Measurements from ENCODE around the gene TCF12. TPM values are rescaled to one million over a fixed set of nuclear protein-coding genes. Genes with fewer than 3 reads are reported as not detected.

The TCF12 gene
- total RNA-seq, 1 experiment from 2014 or later, result 76.7 TPM

DNA sequence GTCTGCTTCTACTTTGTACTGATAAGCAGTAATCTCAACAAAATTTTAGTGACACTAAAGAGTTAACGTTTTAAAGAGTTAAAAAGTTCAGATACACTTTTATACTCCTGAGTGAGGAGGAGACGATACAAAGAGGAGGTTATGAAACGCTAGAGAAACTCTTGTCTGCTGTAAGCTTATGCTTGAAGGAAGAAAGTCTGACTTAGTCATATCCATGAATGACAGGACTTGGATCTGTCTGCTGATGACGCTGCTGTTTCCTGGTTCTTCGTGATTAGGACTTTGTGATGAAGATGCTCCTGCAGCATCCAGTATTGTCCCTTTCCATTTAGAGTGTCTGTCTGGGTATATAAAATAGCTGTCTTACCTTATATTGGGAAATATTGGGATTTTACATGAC is 15.8 kb downstream of the TCF12 start:
- Histone ChIP-seq H3K14ac (ENCODE audit: insufficient read depth, low read length) (no peak overlapping the region), H3K27me3 (ENCODE audit: insufficient read depth, low read length) (no peaks in the 10 kb centered on the region), H3K56ac (ENCODE audit: insufficient read length, low read depth, low read length) (no peak overlapping the region), H2AFZ (ENCODE audit: low read length) (no peak overlapping the region), H2BK20ac (ENCODE audit: low read depth, low read length, poor library complexity, severe bottlenecking) (no peak overlapping the region), H3K9ac (ENCODE audit: extremely low read depth, insufficient read length, low read length) (no peak overlapping the region), H3K9me3 (ENCODE audit: control insufficient read depth, low read depth, low read length) (no peaks in the 10 kb centered on the region), H3K18ac (ENCODE audit: insufficient read length, low read depth, low read length) (no peak overlapping the region), H3K79me1 (ENCODE audit: insufficient read depth, low read depth, low read length, poor library complexity, severe bottlenecking) (peaks cover 6% of the 10 kb centered on the region), H2BK120ac (ENCODE audit: low read depth, low read length, poor library complexity, severe bottlenecking) (no peak overlapping the region), H2BK5ac (ENCODE audit: insufficient read length, low read length) (no peak overlapping the region), H3K4ac (ENCODE audit: low read depth, low read length) (no peak overlapping the region), H3K23me2 (ENCODE audit: insufficient read length, low read depth, low read length, poor library complexity, severe bottlenecking) (no peaks in the 10 kb centered on the region), H4K91ac (ENCODE audit: insufficient read length, low read depth, low read length) (no peak overlapping the region), H4K20me1 (ENCODE audit: control insufficient read depth, insufficient read depth, insufficient read length) (no peaks in the 10 kb centered on the region), H3T11ph (ENCODE audit: low read length) (no peak overlapping the region), H3K23ac (ENCODE audit: insufficient read length, low read depth, low read length) (no peak overlapping the region), H2BK12ac (ENCODE audit: insufficient read length, low read depth, low read length) (no peak overlapping the region), H4K5ac (ENCODE audit: insufficient read length, low read depth, low read length) (no peak overlapping the region), H2AK5ac (ENCODE audit: insufficient read length, low read length) (no peak overlapping the region), H4K8ac (replicated peaks; ENCODE audit: insufficient read length, low read depth, low read length) (no peak overlapping the region), H3K79me2 (ENCODE audit: insufficient read depth, low read length) (peaks cover 31% of the 10 kb centered on the region; the same call in 1 of the 2 replicates), H3K4me1 (ENCODE audit: insufficient read depth, low read length) (0 out of 2 replicates have a peak, but pooled peaks cover 4% of the 10 kb centered on the region), H3K27ac (ENCODE audit: insufficient read length, low read depth, low read length) (no peak overlapping the region), H2BK15ac (ENCODE audit: low read depth, low read length) (no peak overlapping the region), H3K4me2 (ENCODE audit: insufficient read depth, insufficient read length, low read length) (no peak overlapping the region)
- Mint-ChIP-seq H3K27me3 (ENCODE audit: low read depth) (no peaks in the 10 kb centered on the region), H3K9me3 (peaks cover 0 to 2% of the 10 kb centered on the region in 2 experiments; a peak in 2 of 5 replicates), H3K4me3 (no peak overlapping the region), H3K36me3 (ENCODE audit: insufficient read depth in 1 of 3, low read depth in 3 of 3) (peaks cover 22 to 30% (median 25%) of the 10 kb centered on the region in 3 experiments), H3K4me1 (peaks cover 41 to 45% of the 10 kb centered on the region in 2 experiments), H3K27ac (no peak overlapping the region)
- DNase-seq, result no peak
- TF ChIP-seq, protein P1, sequence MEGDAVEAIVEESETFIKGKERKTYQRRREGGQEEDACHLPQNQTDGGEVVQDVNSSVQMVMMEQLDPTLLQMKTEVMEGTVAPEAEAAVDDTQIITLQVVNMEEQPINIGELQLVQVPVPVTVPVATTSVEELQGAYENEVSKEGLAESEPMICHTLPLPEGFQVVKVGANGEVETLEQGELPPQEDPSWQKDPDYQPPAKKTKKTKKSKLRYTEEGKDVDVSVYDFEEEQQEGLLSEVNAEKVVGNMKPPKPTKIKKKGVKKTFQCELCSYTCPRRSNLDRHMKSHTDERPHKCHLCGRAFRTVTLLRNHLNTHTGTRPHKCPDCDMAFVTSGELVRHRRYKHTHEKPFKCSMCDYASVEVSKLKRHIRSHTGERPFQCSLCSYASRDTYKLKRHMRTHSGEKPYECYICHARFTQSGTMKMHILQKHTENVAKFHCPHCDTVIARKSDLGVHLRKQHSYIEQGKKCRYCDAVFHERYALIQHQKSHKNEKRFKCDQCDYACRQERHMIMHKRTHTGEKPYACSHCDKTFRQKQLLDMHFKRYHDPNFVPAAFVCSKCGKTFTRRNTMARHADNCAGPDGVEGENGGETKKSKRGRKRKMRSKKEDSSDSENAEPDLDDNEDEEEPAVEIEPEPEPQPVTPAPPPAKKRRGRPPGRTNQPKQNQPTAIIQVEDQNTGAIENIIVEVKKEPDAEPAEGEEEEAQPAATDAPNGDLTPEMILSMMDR (conservative IDR thresholded peaks at IDR 0.05), result no peak
- WGBS (ENCODE audit: extremely low coverage, insufficient read length, low lambda C conversion rate), result no CpG with 5 or more reads among the region's 5 CpGs

Data from H9 (cell line).